ENCODE data around the gene NACC2. TPM values are rescaled to one million over a fixed set of nuclear protein-coding genes. Genes with fewer than 3 reads are reported as not detected.

The NACC2 gene
- total and polyA plus RNA-seq, 9 of the 15 experiments (the other 6 are each of a cell fraction or from before 2014, with no cell fraction given), result 0.70 to 25.1 (median 5.6) TPM

- intact Hi-C loops (cut with micrococcal nuclease) (loop anchor here (5.0 to 10.0 kb wide), 2 partner anchors 131 to 361 kb away; partner anchors contain the start of gene NACC2), in situ Hi-C loops (cut with MboI) (no loop called here)
- no peak for FAIRE-seq
- Histone ChIP-seq H2AFZ (ENCODE audit: low read depth, low read length) (no peak overlapping the region), H4K20me1 (replicated peaks; ENCODE audit: control insufficient read depth, insufficient read depth, low read length) (peaks cover 7% of the 10 kb centered on the region; the same call in 1 of the 2 replicates), H3K9me1 (ENCODE audit: control insufficient read depth, insufficient read depth, low read length) (no peaks in the 10 kb centered on the region), H3K9ac (ENCODE audit: insufficient read depth in 1 of 2, low read depth in 2 of 2, low read length in 2 of 2) (peak overlapping the region in 1 of 2 experiments; percentile 50; a peak in 2 of 4 replicates), H3K27me3 (ENCODE audit: control insufficient read depth in 2 of 2, insufficient read depth in 2 of 2, low read length in 2 of 2) (no peaks in the 10 kb centered on the region), H3K27ac (ENCODE audit: extremely low read depth, low read depth, low read length) (no peak overlapping the region), H3K79me2 (ENCODE audit: control insufficient read depth, insufficient read depth, low read length) (peaks cover 40% of the 10 kb centered on the region), H3K4me2 (ENCODE audit: insufficient read depth, low read length) (no peak overlapping the region), H3K36me3 (ENCODE audit: control insufficient read depth, insufficient read depth, low read length) (peaks cover 15% of the 10 kb centered on the region), H3K4me3 (no peak overlapping the region), H3K9me3 (replicated peaks; ENCODE audit: control insufficient read depth, insufficient read depth, low read depth, low read length) (no peaks in the 10 kb centered on the region), H3K4me1 (replicated peaks in 1 of 2; ENCODE audit: control insufficient read depth in 2 of 2, insufficient read depth in 2 of 2, low read length in 2 of 2) (peaks cover 14 to 53% of the 10 kb centered on the region in 2 experiments)
- ChIA-PET POLR2A (no interaction called here), CTCF (ENCODE audit: low intra/inter-chr PET ratio) (no interaction called here)
- BruUV-seq (replicated peaks), result no TSS peak
- TF ChIP-seq ZNF121 (CRISPR knock-in tag; conservative IDR thresholded peaks at IDR 0.05) (peak; percentile 94), SMAD3 (CRISPR knock-in tag; conservative IDR thresholded peaks at IDR 0.05) (no peak), BCOR (IDR thresholded peaks at IDR 0.05) (peak; percentile 57)
- no peak for ATAC-seq
- DNase-seq (ENCODE audit: extremely low read depth in 1 of 4, low spot score in 3 of 4), result no peak
- 92% methylated on average over 8 of the region's 8 CpGs for WGBS (ENCODE audit: insufficient coverage, low coverage, missing lambda C conversion rate)
Measured at GRCh38 chr9:135963338-135963737, 131.8 kb downstream of the NACC2 start.

- Histone ChIP-seq H4K20me1 (replicated peaks; ENCODE audit: control insufficient read depth, insufficient read depth, low read length) (peaks cover 7% of the 10 kb centered on the region; the same call in 1 of the 2 replicates), H3K9ac (ENCODE audit: insufficient read depth in 1 of 2, low read depth in 2 of 2, low read length in 2 of 2) (peak overlapping the region in 1 of 2 experiments; percentile 50; a peak in 2 of 4 replicates), H3K4me1 (replicated peaks in 1 of 2; ENCODE audit: control insufficient read depth in 2 of 2, insufficient read depth in 2 of 2, low read length in 2 of 2) (peaks cover 14 to 49% of the 10 kb centered on the region in 2 experiments), H3K27me3 (ENCODE audit: control insufficient read depth in 2 of 2, insufficient read depth in 2 of 2, low read length in 2 of 2) (no peaks in the 10 kb centered on the region), H3K4me3 (no peak overlapping the region; the same call in 1 of the 2 replicates), H3K27ac (ENCODE audit: extremely low read depth, low read depth, low read length) (peak overlapping the region; percentile 81), H3K9me1 (ENCODE audit: control insufficient read depth, insufficient read depth, low read length) (no peaks in the 10 kb centered on the region), H3K79me2 (ENCODE audit: control insufficient read depth, insufficient read depth, low read length) (peaks cover 45% of the 10 kb centered on the region), H3K9me3 (replicated peaks; ENCODE audit: control insufficient read depth, insufficient read depth, low read depth, low read length) (no peaks in the 10 kb centered on the region), H3K36me3 (ENCODE audit: control insufficient read depth, insufficient read depth, low read length) (peaks cover 19% of the 10 kb centered on the region), H3K4me2 (ENCODE audit: insufficient read depth, low read length) (peak overlapping the region; percentile 90), H2AFZ (ENCODE audit: low read depth, low read length) (peak overlapping the region; percentile 82)
- CTCF ChIA-PET (ENCODE audit: low intra/inter-chr PET ratio), result no interaction called here
- in situ Hi-C loops (cut with MboI) (no loop called here), intact Hi-C loops (cut with micrococcal nuclease) (loop anchor here (5.0 to 10.0 kb wide), 2 partner anchors 132 to 361 kb away; partner anchors contain the start of gene NACC2)
- ATAC-seq (no peak), DNase-seq (ENCODE audit: extremely low read depth in 1 of 4, low spot score in 3 of 4) (no peak), FAIRE-seq (peak; percentile 40)
- POLR2A ChIA-PET, result no interaction called here
- 26% methylated on average over 9 of the region's 11 CpGs for WGBS (ENCODE audit: insufficient coverage, low coverage, missing lambda C conversion rate)
- no TSS peak for BruUV-seq (replicated peaks)
- TF ChIP-seq HDAC1 (IDR thresholded peaks at IDR 0.05), result 0 out of 4 replicates have a peak, but pooled peaks of 1 of the 2 experiments have one; percentile 23
- no peak for TF ChIP-seq ZNF699 (CRISPR knock-in tag; IDR thresholded peaks at IDR 0.05; ENCODE audit: insufficient replicate concordance)
- TF ChIP-seq LEF1 (IDR thresholded peaks at IDR 0.05), result no peak
- TF ChIP-seq FOXJ3 (CRISPR knock-in tag; IDR thresholded peaks at IDR 0.05), result no peak
- no peak for TF ChIP-seq ZBTB43 (CRISPR knock-in tag; IDR thresholded peaks at IDR 0.05)
- TF ChIP-seq XRCC5 (IDR thresholded peaks at IDR 0.05; ENCODE audit: low read depth, low read length), result no peak
- TF ChIP-seq ZNF324 (CRISPR knock-in tag; IDR thresholded peaks at IDR 0.05), result no peak
- 0 out of 2 replicates have a peak, but pooled peaks have one; percentile 41 for TF ChIP-seq ZNF740 (CRISPR knock-in tag; IDR thresholded peaks at IDR 0.05)
- no peak for TF ChIP-seq ZNF740 (tag; IDR thresholded peaks at IDR 0.05)
- TF ChIP-seq ZNF644 (tag; IDR thresholded peaks at IDR 0.05; ENCODE audit: low read depth), result no peak
Measured at GRCh38 chr9:135962696-135963307, 132.3 kb downstream of the NACC2 start.

All from K562 (cell line).